Heart left ventricle (tissue), 13 donors: ENCODE measurements around the gene SETD3.

Experiments used
- CTCF ChIP-seq, 12 donors: fragments of 200-600 bp; sonication (generic) in 4 of 12; IDR thresholded peaks; one replicate each; pipeline versions ENCODE4 v1.5.0 to v1.8.0; 2018 to 2022; ENCODE audit warnings: antibody characterized with exemption in 12 of 12, mild to moderate bottlenecking in 5 of 12
- POLR2A ChIP-seq, 2 donors: fragments of 450-650 bp; IDR thresholded peaks; one replicate each; pipeline ENCODE4 v1.6.1; 2017; ENCODE audit warnings: antibody characterized with exemption in 2 of 2, mild to moderate bottlenecking in 2 of 2, moderate library complexity in 2 of 2
- donor health status: ischemic (EF 13 %, LVEDD 7.1; RV severe dilation, severe dysfunction).
- donor health status: DM: no; HTN: yes; CAD: no.
- donor health status: DM: no; HTN: no; CAD: no.
- donor health status: ischemic (EF 25% LVEDD 6.9; RV normal size, moderate dysfunction).
- donor health status: ischemic (EF 25% LVEDD 5.7; RV mildly dilated, moderate dysfunction).
- donor health status: ischemic (EF 35%, LVEDD 5.7; RV mildly dilated, moderate dysfunction).
- donor health status: nonischemic (EF 11% LVEDD 7.7; RV severe dilation, severe dysfunction).
- donor health status: DM: yes; HTN: yes; CAD: no.
- donor health status: PGD.
- donor health status: ischemic (EF 29% LVEDD 5.4; RV normal size, mild dysfunction).
- donor health status: nonischemic (EF 23%, LVEDD 6.1; RV moderate dilation, normal function).

GRCh38 chr14:99520571-99521081, 40.0 kb upstream of the SETD3 start:
- TF ChIP-seq CTCF (IDR thresholded peaks at IDR 0.05) (no peak), POLR2A (IDR thresholded peaks at IDR 0.05) (no peak)
